AG09309 (cell line): ENCODE results near the gene MCCD1.

Experiments
- DNase-seq: peaks from one replicate; pipeline ENCODE4 v3.0.0-alpha.2; 2010; ENCODE audit warnings: low read depth
- H3K4me3 ChIP-seq: 2 replicates; pipeline ENCODE4 v1.5.1; 2011; ENCODE audit warnings: mild to moderate bottlenecking, low read depth, low read length, moderate library complexity; ENCODE audit not compliant: control insufficient read depth
- CTCF ChIP-seq: IDR thresholded peaks from 2 replicates; pipeline ENCODE4 v1.5.1; 2011; ENCODE audit warnings: mild to moderate bottlenecking, low read depth, low read length, inconsistent platforms; ENCODE audit not compliant: insufficient read depth, control insufficient read depth; ENCODE audit errors: missing control alignments

MCCD1 gene

GRCh38 chr6:31540640-31541039 lies 11.9 kb downstream of the MCCD1 start:
- no peak for TF ChIP-seq CTCF
- no peak for DNase-seq
- peak overlapping the region; percentile 75 for H3K4me3 ChIP-seq

GRCh38 chr6:31541059-31541657 lies 12.4 kb downstream of the MCCD1 start:
- no peak for DNase-seq
- TF ChIP-seq CTCF, result no peak
- H3K4me3 ChIP-seq, result peak overlapping the region; percentile 75

GRCh38 chr6:31541658-31542521 lies 13.1 kb downstream of the MCCD1 start, which contains the start of gene DDX39B:
DDX39B (minus strand) TSS chr6:31542003; CDS start chr6:31540532, 1,471 bp downstream.
- no peak for TF ChIP-seq CTCF

GRCh38 chr6:31543639-31544038 lies 14.9 kb downstream of the MCCD1 start:
- no peak for TF ChIP-seq CTCF
- DNase-seq, result no peak
- H3K4me3 ChIP-seq, result no peak overlapping the region

More at GRCh38 chr6:31541658-31542521, 13.1 kb downstream of the MCCD1 start, which contains the start of gene DDX39B:
- peak; percentile 92 for DNase-seq
- H3K4me3 ChIP-seq, result peak within 1 kb of the TSS; percentile 75

GRCh38 chr6:31544676-31545075 lies 15.9 kb downstream of the MCCD1 start:
- DNase-seq, result no peak
- H3K4me3 ChIP-seq, result no peak overlapping the region
- TF ChIP-seq CTCF, result no peak

GRCh38 chr6:31545291-31545690 lies 16.5 kb downstream of the MCCD1 start:
- no peak for DNase-seq
- TF ChIP-seq CTCF, result no peak
- H3K4me3 ChIP-seq, result no peak overlapping the region
